Astrocyte of the spinal cord (primary cell): ENCODE results near the gene DFFA.
A peak's percentile ranks its signal among the peaks of the same experiment; 100 is the strongest.
"Not testable (repeated sequence)": the region's sequence is repeated elsewhere in the genome, so short reads cannot be mapped to it uniquely, and the experiment has no call there.

ENCODE experiments used
- DNase-seq: peaks from one replicate; pipeline ENCODE4 v3.0.0; 2011; ENCODE audit warnings: low read depth, low spot score
- H3K4me3 ChIP-seq: 2 replicates; pipeline ENCODE4 v1.5.1; 2011; ENCODE audit warnings: low read depth, mild to moderate bottlenecking, low read length, moderate library complexity
- CTCF ChIP-seq: IDR thresholded peaks from 2 replicates; pipeline ENCODE4 v1.5.1; 2012; ENCODE audit warnings: low read depth, mild to moderate bottlenecking, low read length, inconsistent platforms
- in situ Hi-C: cut with HindIII; loops from 2 replicates; pipeline ENCODE4 v1.10.0; 2017; ENCODE audit warnings: low sequenced_read_pairs

The DFFA gene

GRCh38 chr1:10424651-10425050 is 47.7 kb downstream of the DFFA start:
- H3K4me3 ChIP-seq = no peak overlapping the region
- in situ Hi-C loops = no loop called here
- no peak for TF ChIP-seq CTCF
- no peak for DNase-seq

GRCh38 chr1:10424034-10424433 is 48.3 kb downstream of the DFFA start:
- TF ChIP-seq CTCF = no peak
- no peak overlapping the region for H3K4me3 ChIP-seq
- DNase-seq = no peak
- in situ Hi-C loops = no loop called here

- DNase-seq = no peak
- no peak overlapping the region for H3K4me3 ChIP-seq
- TF ChIP-seq CTCF = no peak
- in situ Hi-C loops = no loop called here
Observed at GRCh38 chr1:10421637-10422036, 50.7 kb downstream of the DFFA start.

- in situ Hi-C loops = no loop called here
- no peak overlapping the region for H3K4me3 ChIP-seq
- DNase-seq = no peak
- no peak for TF ChIP-seq CTCF
Observed at GRCh38 chr1:10419351-10419750, 53.0 kb downstream of the DFFA start.

GRCh38 chr1:10418741-10419140 is 53.6 kb downstream of the DFFA start:
- H3K4me3 ChIP-seq, in situ Hi-C loops, DNase-seq: not testable (repeated sequence)

- in situ Hi-C loops, DNase-seq: not testable (repeated sequence)
Observed at GRCh38 chr1:10415967-10416366, 56.4 kb downstream of the DFFA start.

GRCh38 chr1:10415211-10415930 is 57.0 kb downstream of the DFFA start:
- in situ Hi-C loops = no loop called here
- TF ChIP-seq CTCF = no peak
- DNase-seq = peak; percentile 50
- no peak overlapping the region for H3K4me3 ChIP-seq

More at GRCh38 chr1:10415967-10416366, 56.4 kb downstream of the DFFA start:
- H3K4me3 ChIP-seq = not testable (repeated sequence)

GRCh38 chr1:10407201-10407600 is 65.1 kb downstream of the DFFA start:
- TF ChIP-seq CTCF = no peak
- DNase-seq = no peak
- no peak overlapping the region for H3K4me3 ChIP-seq
- in situ Hi-C loops = no loop called here
